ENCODE results near the gene AMER3.

Gene AMER3

GRCh38 chr2:130791617-130791939, 36.2 kb downstream of the AMER3 start:
- Histone ChIP-seq H3K4me1 (ENCODE audit: control insufficient read depth, insufficient read depth, low read length) (peaks cover 3% of the 10 kb centered on the region), H3K9me3 (ENCODE audit: control insufficient read depth, low read length) (no peaks in the 10 kb centered on the region), H3K9ac (ENCODE audit: low read length) (no peak overlapping the region), H3K36me3 (ENCODE audit: control insufficient read depth, insufficient read depth, low read length, severe bottlenecking) (no peaks in the 10 kb centered on the region), H3K4me3 (ENCODE audit: low read length) (no peak overlapping the region), H3K27me3 (replicated peaks; ENCODE audit: control insufficient read depth, insufficient read depth, low read length) (peaks cover 33% of the 10 kb centered on the region)
- DNase-seq (ENCODE audit: low read depth): no peak

GRCh38 chr2:130795431-130795830, 40.1 kb downstream of the AMER3 start:
- peaks cover 25% of the 10 kb centered on the region for H3K27me3 ChIP-seq (replicated peaks; ENCODE audit: control insufficient read depth, insufficient read depth, low read length)
- DNase-seq (ENCODE audit: low read depth): no peak
- H3K4me3 ChIP-seq (ENCODE audit: low read length): no peak overlapping the region
- H3K4me1 ChIP-seq (ENCODE audit: control insufficient read depth, insufficient read depth, low read length): peaks cover 10% of the 10 kb centered on the region
- no peaks in the 10 kb centered on the region for H3K36me3 ChIP-seq (ENCODE audit: control insufficient read depth, insufficient read depth, low read length, severe bottlenecking)
- no peak overlapping the region for H3K9ac ChIP-seq (ENCODE audit: low read length)
- no peaks in the 10 kb centered on the region for H3K9me3 ChIP-seq (ENCODE audit: control insufficient read depth, low read length)

- H3K9ac ChIP-seq (ENCODE audit: low read length): no peak overlapping the region
- H3K4me1 ChIP-seq (ENCODE audit: control insufficient read depth, insufficient read depth, low read length): peaks cover 10% of the 10 kb centered on the region
- no peaks in the 10 kb centered on the region for H3K9me3 ChIP-seq (ENCODE audit: control insufficient read depth, low read length)
- H3K4me3 ChIP-seq (ENCODE audit: low read length): no peak overlapping the region
- no peak for DNase-seq (ENCODE audit: low read depth)
- no peaks in the 10 kb centered on the region for H3K36me3 ChIP-seq (ENCODE audit: control insufficient read depth, insufficient read depth, low read length, severe bottlenecking)
- H3K27me3 ChIP-seq (replicated peaks; ENCODE audit: control insufficient read depth, insufficient read depth, low read length): peaks cover 18% of the 10 kb centered on the region
Observed at GRCh38 chr2:130796290-130796689, 41.0 kb downstream of the AMER3 start.

- Histone ChIP-seq H3K36me3 (ENCODE audit: control insufficient read depth, insufficient read depth, low read length, severe bottlenecking) (no peaks in the 10 kb centered on the region), H3K4me1 (ENCODE audit: control insufficient read depth, insufficient read depth, low read length) (peaks cover 10% of the 10 kb centered on the region)
Observed at GRCh38 chr2:130797493-130798435, 42.4 kb downstream of the AMER3 start.

GRCh38 chr2:130798472-130799218, 43.3 kb downstream of the AMER3 start:
- Histone ChIP-seq H3K27me3 (replicated peaks; ENCODE audit: control insufficient read depth, insufficient read depth, low read length) (peaks cover 5% of the 10 kb centered on the region), H3K36me3 (ENCODE audit: control insufficient read depth, insufficient read depth, low read length, severe bottlenecking) (no peaks in the 10 kb centered on the region), H3K9ac (ENCODE audit: low read length) (peak overlapping the region; percentile 92), H3K4me1 (ENCODE audit: control insufficient read depth, insufficient read depth, low read length) (peaks cover 10% of the 10 kb centered on the region), H3K9me3 (ENCODE audit: control insufficient read depth, low read length) (no peaks in the 10 kb centered on the region), H3K4me3 (ENCODE audit: low read length) (peak overlapping the region; percentile 91)
- DNase-seq (ENCODE audit: low read depth): peak; percentile 7

More at GRCh38 chr2:130797493-130798435, 42.4 kb downstream of the AMER3 start:
- H3K9me3 ChIP-seq (ENCODE audit: control insufficient read depth, low read length): no peaks in the 10 kb centered on the region
- peak; percentile 98 for DNase-seq (ENCODE audit: low read depth)
- peaks cover 8% of the 10 kb centered on the region for H3K27me3 ChIP-seq (replicated peaks; ENCODE audit: control insufficient read depth, insufficient read depth, low read length)
- H3K4me3 ChIP-seq (ENCODE audit: low read length): peak overlapping the region; percentile 91
- peak overlapping the region; percentile 92 for H3K9ac ChIP-seq (ENCODE audit: low read length)

- H3K36me3 ChIP-seq (ENCODE audit: control insufficient read depth, insufficient read depth, low read length, severe bottlenecking): no peaks in the 10 kb centered on the region
- no peak overlapping the region for H3K4me3 ChIP-seq (ENCODE audit: low read length)
- no peaks in the 10 kb centered on the region for H3K9me3 ChIP-seq (ENCODE audit: control insufficient read depth, low read length)
- peaks cover 10% of the 10 kb centered on the region for H3K4me1 ChIP-seq (ENCODE audit: control insufficient read depth, insufficient read depth, low read length)
- no peak overlapping the region for H3K9ac ChIP-seq (ENCODE audit: low read length)
- peaks cover 4% of the 10 kb centered on the region for H3K27me3 ChIP-seq (replicated peaks; ENCODE audit: control insufficient read depth, insufficient read depth, low read length)
- DNase-seq (ENCODE audit: low read depth): no peak
Observed at GRCh38 chr2:130799295-130799694, 44.0 kb downstream of the AMER3 start.

- peaks cover 6% of the 10 kb centered on the region for H3K9me3 ChIP-seq (ENCODE audit: control insufficient read depth, low read length)
- H3K4me3 ChIP-seq (ENCODE audit: low read length): no peak overlapping the region
- DNase-seq (ENCODE audit: low read depth): no peak
- peaks cover 7% of the 10 kb centered on the region for H3K27me3 ChIP-seq (replicated peaks; ENCODE audit: control insufficient read depth, insufficient read depth, low read length)
- peaks cover 4% of the 10 kb centered on the region for H3K4me1 ChIP-seq (ENCODE audit: control insufficient read depth, insufficient read depth, low read length)
- H3K9ac ChIP-seq (ENCODE audit: low read length): no peak overlapping the region
- H3K36me3 ChIP-seq (ENCODE audit: control insufficient read depth, insufficient read depth, low read length, severe bottlenecking): no peaks in the 10 kb centered on the region
Observed at GRCh38 chr2:130805613-130806012, 50.3 kb downstream of the AMER3 start.

DNA sequence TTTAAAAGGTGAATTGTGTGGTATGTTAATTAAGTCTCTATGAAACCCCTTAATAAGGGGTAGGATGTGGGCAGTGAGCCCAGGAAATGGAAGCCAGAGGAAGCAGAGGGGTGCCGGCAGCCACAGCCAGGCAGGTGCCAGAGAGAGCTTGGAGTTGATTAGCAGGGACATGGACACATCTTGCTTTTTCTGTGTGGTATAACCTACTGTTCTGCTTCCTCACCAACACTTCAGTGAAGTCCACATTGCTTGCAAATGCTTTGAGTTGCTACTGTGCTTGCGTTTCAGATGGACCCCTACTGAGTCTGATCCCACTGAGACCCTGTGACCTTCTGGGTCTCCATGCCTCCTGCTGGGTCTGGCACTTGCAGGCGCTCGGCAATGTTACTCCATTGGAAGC, 51.0 kb downstream of the AMER3 start:
- H3K4me1 ChIP-seq (ENCODE audit: control insufficient read depth, insufficient read depth, low read length): peaks cover 4% of the 10 kb centered on the region
- no peak overlapping the region for H3K4me3 ChIP-seq (ENCODE audit: low read length)
- peaks cover 6% of the 10 kb centered on the region for H3K9me3 ChIP-seq (ENCODE audit: control insufficient read depth, low read length)
- peaks cover 7% of the 10 kb centered on the region for H3K27me3 ChIP-seq (replicated peaks; ENCODE audit: control insufficient read depth, insufficient read depth, low read length)
- H3K36me3 ChIP-seq (ENCODE audit: control insufficient read depth, insufficient read depth, low read length, severe bottlenecking): no peaks in the 10 kb centered on the region
- H3K9ac ChIP-seq (ENCODE audit: low read length): no peak overlapping the region
- no peak for DNase-seq (ENCODE audit: low read depth)

GRCh38 chr2:130807659-130808385, 52.5 kb downstream of the AMER3 start:
- DNase-seq (ENCODE audit: low read depth): peak; percentile 6
- peaks cover 6% of the 10 kb centered on the region for H3K9me3 ChIP-seq (ENCODE audit: control insufficient read depth, low read length)
- H3K36me3 ChIP-seq (ENCODE audit: control insufficient read depth, insufficient read depth, low read length, severe bottlenecking): no peaks in the 10 kb centered on the region
- peaks cover 7% of the 10 kb centered on the region for H3K27me3 ChIP-seq (replicated peaks; ENCODE audit: control insufficient read depth, insufficient read depth, low read length)
- H3K9ac ChIP-seq (ENCODE audit: low read length): no peak overlapping the region
- peaks cover 4% of the 10 kb centered on the region for H3K4me1 ChIP-seq (ENCODE audit: control insufficient read depth, insufficient read depth, low read length)
- H3K4me3 ChIP-seq (ENCODE audit: low read length): no peak overlapping the region

GRCh38 chr2:130808482-130809268, 53.3 kb downstream of the AMER3 start:
- no peak overlapping the region for H3K9ac ChIP-seq (ENCODE audit: low read length)
- peaks cover 4% of the 10 kb centered on the region for H3K4me1 ChIP-seq (ENCODE audit: control insufficient read depth, insufficient read depth, low read length)
- H3K9me3 ChIP-seq (ENCODE audit: control insufficient read depth, low read length): peaks cover 6% of the 10 kb centered on the region
- no peaks in the 10 kb centered on the region for H3K36me3 ChIP-seq (ENCODE audit: control insufficient read depth, insufficient read depth, low read length, severe bottlenecking)
- no peak overlapping the region for H3K4me3 ChIP-seq (ENCODE audit: low read length)
- H3K27me3 ChIP-seq (replicated peaks; ENCODE audit: control insufficient read depth, insufficient read depth, low read length): peaks cover 9% of the 10 kb centered on the region
- DNase-seq (ENCODE audit: low read depth): no peak
